ENCODE measurements around the gene COL25A1.

The COL25A1 gene

DNA sequence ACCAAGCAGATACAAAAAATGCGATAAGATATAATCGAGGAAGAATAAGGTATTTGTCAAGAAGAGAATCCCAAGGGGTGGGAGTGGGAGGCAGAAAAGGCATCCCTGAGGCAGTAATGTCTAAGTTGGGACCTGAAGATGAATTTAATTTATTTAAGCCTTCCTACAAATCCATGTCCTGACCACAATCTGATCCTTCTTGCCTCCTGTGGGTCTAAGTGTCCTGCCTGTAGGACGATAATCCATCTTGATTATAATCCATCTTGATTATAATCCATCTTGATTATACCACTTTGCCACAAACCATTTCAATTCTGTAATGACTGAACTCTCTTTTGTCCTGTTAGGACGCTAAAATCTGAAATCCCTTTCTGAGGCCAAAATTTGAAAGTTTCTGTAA lies 130.2 kb downstream of the COL25A1 start:
- ChIA-PET POLR2A (no interaction called here), CTCF (no interaction called here)
- TF ChIP-seq TARDBP (IDR thresholded peaks at IDR 0.05) (no peak), SUZ12 (IDR thresholded peaks at IDR 0.05) (no peak), ZNF384 (IDR thresholded peaks at IDR 0.05) (no peak), CTBP1 (IDR thresholded peaks at IDR 0.05; ENCODE audit: borderline replicate concordance) (no peak), ARNT (IDR thresholded peaks at IDR 0.05) (no peak), NFRKB (IDR thresholded peaks at IDR 0.05) (no peak), SP1 (IDR thresholded peaks at IDR 0.05) (no peak), FOXM1 (IDR thresholded peaks at IDR 0.05; ENCODE audit: borderline replicate concordance) (no peak), ELF4 (IDR thresholded peaks at IDR 0.05) (no peak), FOXK2 (IDR thresholded peaks at IDR 0.05) (no peak), L3MBTL2 (conservative IDR thresholded peaks at IDR 0.05) (no peak), LEF1 (IDR thresholded peaks at IDR 0.05; ENCODE audit: borderline replicate concordance) (no peak), HDGF (IDR thresholded peaks at IDR 0.05; ENCODE audit: borderline replicate concordance) (no peak)
- TF ChIP-seq, protein P1, sequence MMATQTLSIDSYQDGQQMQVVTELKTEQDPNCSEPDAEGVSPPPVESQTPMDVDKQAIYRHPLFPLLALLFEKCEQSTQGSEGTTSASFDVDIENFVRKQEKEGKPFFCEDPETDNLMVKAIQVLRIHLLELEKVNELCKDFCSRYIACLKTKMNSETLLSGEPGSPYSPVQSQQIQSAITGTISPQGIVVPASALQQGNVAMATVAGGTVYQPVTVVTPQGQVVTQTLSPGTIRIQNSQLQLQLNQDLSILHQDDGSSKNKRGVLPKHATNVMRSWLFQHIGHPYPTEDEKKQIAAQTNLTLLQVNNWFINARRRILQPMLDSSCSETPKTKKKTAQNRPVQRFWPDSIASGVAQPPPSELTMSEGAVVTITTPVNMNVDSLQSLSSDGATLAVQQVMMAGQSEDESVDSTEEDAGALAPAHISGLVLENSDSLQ (IDR thresholded peaks at IDR 0.05) = no peak
- no peak for DNase-seq (ENCODE audit: extremely low spot score)

DNA sequence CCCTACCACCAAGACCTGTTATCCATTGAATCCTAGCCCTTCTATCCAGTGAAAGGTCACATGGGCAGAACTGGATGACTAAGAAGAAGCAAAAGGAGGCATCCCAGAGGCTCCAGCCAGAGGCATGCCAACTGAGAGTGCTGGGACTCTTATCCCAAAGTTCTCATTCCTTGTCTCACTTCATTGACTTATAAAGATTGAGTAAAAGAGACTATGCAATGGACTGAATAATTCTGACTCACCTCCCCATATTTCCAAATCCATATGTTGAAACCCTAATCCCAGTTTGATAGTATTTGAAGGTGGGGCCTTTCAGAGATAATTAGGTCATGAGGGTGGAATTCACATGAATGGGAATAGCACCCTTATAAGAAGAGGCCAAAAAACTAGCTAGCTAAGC lies 131.4 kb downstream of the COL25A1 start:
- POLR2A ChIA-PET = no interaction called here
- CTCF ChIA-PET = no interaction called here
- no peak for DNase-seq (ENCODE audit: extremely low spot score)
- TF ChIP-seq HDGF (IDR thresholded peaks at IDR 0.05; ENCODE audit: borderline replicate concordance) = no peak
- no peak for TF ChIP-seq SUZ12 (IDR thresholded peaks at IDR 0.05)
- TF ChIP-seq LEF1 (IDR thresholded peaks at IDR 0.05; ENCODE audit: borderline replicate concordance) = no peak
- TF ChIP-seq, protein P1 (IDR thresholded peaks at IDR 0.05) = no peak
- no peak for TF ChIP-seq BHLHE40 (IDR thresholded peaks at IDR 0.05; ENCODE audit: borderline replicate concordance)
- no peak for TF ChIP-seq ELF4 (IDR thresholded peaks at IDR 0.05)
- TF ChIP-seq FOXK2 (IDR thresholded peaks at IDR 0.05) = no peak
- no peak for TF ChIP-seq TARDBP (IDR thresholded peaks at IDR 0.05)
- no peak for TF ChIP-seq ARNT (IDR thresholded peaks at IDR 0.05)
- no peak for TF ChIP-seq NFRKB (IDR thresholded peaks at IDR 0.05)
- no peak for TF ChIP-seq CTBP1 (IDR thresholded peaks at IDR 0.05; ENCODE audit: borderline replicate concordance)
- TF ChIP-seq FOXA1 (IDR thresholded peaks at IDR 0.05) = no peak
- TF ChIP-seq L3MBTL2 (conservative IDR thresholded peaks at IDR 0.05) = no peak

DNA sequence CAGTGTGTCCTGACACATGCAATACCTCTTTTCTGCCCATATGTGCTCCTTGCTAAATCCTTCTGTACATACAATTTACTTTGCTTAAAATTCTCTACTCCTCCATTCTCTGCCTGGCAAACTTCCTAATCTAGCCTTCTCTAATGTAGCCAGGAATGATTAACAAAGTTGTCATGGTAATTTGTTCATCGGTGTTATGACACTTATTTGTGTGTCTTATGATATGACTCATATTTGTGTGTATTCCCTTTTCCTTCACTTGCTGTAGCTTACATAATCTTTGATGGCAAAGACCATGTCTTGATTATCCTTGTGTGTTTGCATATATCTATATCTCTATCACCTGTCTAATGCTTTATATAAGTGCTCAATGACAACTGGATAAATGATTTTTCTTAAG lies 133.3 kb downstream of the COL25A1 start:
- no peak for TF ChIP-seq FOXM1 (IDR thresholded peaks at IDR 0.05; ENCODE audit: borderline replicate concordance)
- no peak for DNase-seq (ENCODE audit: extremely low spot score)
- ChIA-PET CTCF (no interaction called here), POLR2A (no interaction called here)

DNA sequence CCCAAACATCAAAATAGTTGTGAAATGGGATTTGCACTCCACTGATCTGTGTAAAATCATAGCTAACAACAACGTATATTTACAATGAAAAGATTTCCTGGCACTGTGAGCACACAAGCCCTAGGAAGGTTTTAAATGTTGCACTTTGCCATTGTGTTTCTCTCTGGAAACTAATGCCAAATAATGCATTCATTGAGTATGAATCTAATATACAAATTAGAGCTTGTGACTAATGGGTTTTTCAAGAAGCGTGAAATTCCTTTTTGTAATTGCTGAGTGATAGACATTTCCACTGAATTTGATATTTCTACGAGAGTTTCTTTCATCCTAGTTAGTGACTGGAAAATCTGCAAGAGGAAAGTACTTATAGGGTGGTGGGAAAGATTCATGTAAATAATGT lies 135.9 kb downstream of the COL25A1 start:
- CTCF ChIA-PET = no interaction called here
- TF ChIP-seq, protein P1 (IDR thresholded peaks at IDR 0.05) = no peak
- TF ChIP-seq FOXM1 (IDR thresholded peaks at IDR 0.05; ENCODE audit: borderline replicate concordance) = no peak
- no peak for TF ChIP-seq HDGF (IDR thresholded peaks at IDR 0.05; ENCODE audit: borderline replicate concordance)
- TF ChIP-seq SP1 (IDR thresholded peaks at IDR 0.05) = no peak
- no peak for TF ChIP-seq L3MBTL2 (conservative IDR thresholded peaks at IDR 0.05)
- TF ChIP-seq ELF4 (IDR thresholded peaks at IDR 0.05) = no peak
- TF ChIP-seq ZNF384 (IDR thresholded peaks at IDR 0.05) = no peak
- no peak for TF ChIP-seq ARNT (IDR thresholded peaks at IDR 0.05)
- no peak for TF ChIP-seq NFRKB (IDR thresholded peaks at IDR 0.05)
- TF ChIP-seq BHLHE40 (IDR thresholded peaks at IDR 0.05; ENCODE audit: borderline replicate concordance) = no peak
- no peak for TF ChIP-seq FOXA1 (IDR thresholded peaks at IDR 0.05)
- no peak for TF ChIP-seq CTBP1 (IDR thresholded peaks at IDR 0.05; ENCODE audit: borderline replicate concordance)
- POLR2A ChIA-PET = no interaction called here

DNA sequence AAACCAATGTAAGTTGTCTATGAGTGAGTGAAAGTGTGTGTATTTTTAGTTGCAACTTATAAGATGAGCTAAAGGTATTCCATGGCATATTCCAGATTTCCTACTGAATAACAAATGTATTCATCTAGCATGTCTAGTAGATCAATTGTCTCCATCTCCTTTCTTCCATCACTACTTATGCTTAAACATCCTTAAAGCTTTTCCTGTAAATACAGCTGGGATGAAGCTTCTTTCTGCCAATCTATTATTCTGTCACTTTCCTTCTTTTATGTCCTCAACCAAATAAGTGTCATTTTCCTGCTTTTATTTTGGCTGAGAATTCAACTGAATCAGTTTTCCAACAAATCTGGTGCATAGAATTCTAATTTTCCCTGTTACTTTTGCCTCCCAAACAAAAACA lies 136.3 kb downstream of the COL25A1 start:
- ChIA-PET POLR2A (no interaction called here), CTCF (no interaction called here)
- TF ChIP-seq TARDBP (IDR thresholded peaks at IDR 0.05) (no peak), FOXA1 (IDR thresholded peaks at IDR 0.05) (no peak), SP1 (IDR thresholded peaks at IDR 0.05) (no peak)
- DNase-seq (ENCODE audit: extremely low spot score) = no peak

More for the DNA sequence above, 135.9 kb downstream of the COL25A1 start:
- DNase-seq (ENCODE audit: extremely low spot score) = no peak

DNA sequence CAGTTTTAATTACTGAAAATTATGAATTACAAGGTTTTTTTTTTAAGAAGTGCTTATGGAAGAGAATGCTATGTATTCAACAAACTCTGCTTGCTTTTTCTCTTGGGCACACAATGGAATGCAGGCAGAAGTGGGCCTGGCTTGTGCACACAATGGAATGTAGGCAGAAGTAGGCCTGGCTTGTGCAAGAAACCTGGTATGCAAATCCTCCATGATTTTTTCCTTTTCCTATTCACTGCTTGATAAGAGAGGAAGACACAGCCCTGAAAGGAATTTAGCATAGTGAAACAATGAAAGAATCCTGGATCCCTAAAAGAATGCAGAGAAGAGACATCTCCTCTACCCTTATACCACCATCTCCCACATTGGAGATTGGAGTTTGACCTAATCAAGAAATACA lies 138.4 kb downstream of the COL25A1 start:
- TF ChIP-seq FOXM1 (IDR thresholded peaks at IDR 0.05; ENCODE audit: borderline replicate concordance) = no peak
- no peak for TF ChIP-seq HDGF (IDR thresholded peaks at IDR 0.05; ENCODE audit: borderline replicate concordance)
- no peak for TF ChIP-seq SP1 (IDR thresholded peaks at IDR 0.05)
- no peak for TF ChIP-seq ELF4 (IDR thresholded peaks at IDR 0.05)
- TF ChIP-seq L3MBTL2 (conservative IDR thresholded peaks at IDR 0.05) = no peak
- TF ChIP-seq, protein P1 (IDR thresholded peaks at IDR 0.05) = no peak
- no peak for TF ChIP-seq NFRKB (IDR thresholded peaks at IDR 0.05)
- TF ChIP-seq FOXA1 (IDR thresholded peaks at IDR 0.05) = no peak
- no peak for TF ChIP-seq ZNF384 (IDR thresholded peaks at IDR 0.05)
- TF ChIP-seq BHLHE40 (IDR thresholded peaks at IDR 0.05; ENCODE audit: borderline replicate concordance) = no peak
- no peak for TF ChIP-seq TARDBP (IDR thresholded peaks at IDR 0.05)
- TF ChIP-seq FOXK2 (IDR thresholded peaks at IDR 0.05) = no peak
- TF ChIP-seq LEF1 (IDR thresholded peaks at IDR 0.05; ENCODE audit: borderline replicate concordance) = no peak
- no peak for TF ChIP-seq ARNT (IDR thresholded peaks at IDR 0.05)
- no peak for TF ChIP-seq SUZ12 (IDR thresholded peaks at IDR 0.05)
- no peak for TF ChIP-seq CTBP1 (IDR thresholded peaks at IDR 0.05; ENCODE audit: borderline replicate concordance)
- POLR2A ChIA-PET = no interaction called here
- CTCF ChIA-PET = no interaction called here
- no peak for DNase-seq (ENCODE audit: extremely low spot score)
